LHCN-M2 (cell line): ENCODE results near the gene CST8. TPM values are rescaled to one million over a fixed set of nuclear protein-coding genes. Genes with fewer than 3 reads are reported as not detected.

Experiments
- DNase-seq: peaks from one replicate; pipeline ENCODE4 v3.0.0-alpha.2; 2012; ENCODE audit warnings: low read depth
- total RNA-seq: library from RNA; depleted of rRNA; stranded (reverse); fragments of >200 nt; gene quantifications from 2 replicates; pipeline ENCODE4 v1.2.3, GENCODE V29; 2014

Gene CST8
- total RNA-seq, 1 experiment from 2014 or later = not detected

- DNase-seq = no peak
Measured at GRCh38 chr20:23476015-23476754, 14.7 kb upstream of the CST8 start.

DNA sequence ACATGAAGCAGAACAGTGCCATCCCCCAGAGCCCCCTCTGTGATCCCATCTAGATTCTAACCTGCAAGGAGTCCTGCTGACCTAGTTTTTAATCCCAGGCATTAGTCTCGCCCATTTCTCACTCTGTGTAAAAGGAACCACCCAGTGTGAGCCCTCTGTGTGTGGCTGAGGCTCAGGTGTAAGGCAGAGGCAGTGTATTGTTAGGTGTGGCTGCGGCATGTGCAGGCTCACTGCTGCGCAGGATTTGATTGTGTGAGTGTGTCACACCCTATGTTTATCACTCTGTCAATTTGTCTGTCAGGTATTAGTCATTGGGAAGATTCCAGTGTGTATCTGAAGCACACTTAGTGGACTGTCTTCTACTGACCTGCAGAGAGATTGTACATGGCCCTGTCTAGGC, 13.7 kb upstream of the CST8 start:
- DNase-seq = no peak

- DNase-seq = no peak
Measured at GRCh38 chr20:23479043-23479442, 11.9 kb upstream of the CST8 start.

GRCh38 chr20:23482138-23482537, 8.8 kb upstream of the CST8 start:
- no peak for DNase-seq

DNA sequence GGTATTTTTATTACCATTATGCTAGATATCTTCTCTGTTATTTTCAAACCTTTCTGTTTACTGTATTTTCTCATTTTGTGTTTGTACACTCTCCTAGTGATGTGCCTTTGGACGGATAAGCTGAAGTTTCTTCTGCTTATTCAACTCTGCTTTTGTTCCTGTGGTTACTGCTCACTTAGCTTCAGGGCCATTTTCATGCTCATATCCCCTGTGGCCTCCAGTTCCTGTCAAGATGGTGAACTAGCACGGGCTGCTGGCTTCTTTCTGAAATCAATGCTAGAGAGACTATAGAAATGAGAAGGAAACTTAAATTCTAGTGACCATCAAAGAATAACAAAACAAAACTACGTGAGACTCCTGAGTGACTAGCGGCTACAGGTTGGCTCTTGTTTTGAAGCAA, 6.8 kb upstream of the CST8 start:
- DNase-seq = no peak

DNA sequence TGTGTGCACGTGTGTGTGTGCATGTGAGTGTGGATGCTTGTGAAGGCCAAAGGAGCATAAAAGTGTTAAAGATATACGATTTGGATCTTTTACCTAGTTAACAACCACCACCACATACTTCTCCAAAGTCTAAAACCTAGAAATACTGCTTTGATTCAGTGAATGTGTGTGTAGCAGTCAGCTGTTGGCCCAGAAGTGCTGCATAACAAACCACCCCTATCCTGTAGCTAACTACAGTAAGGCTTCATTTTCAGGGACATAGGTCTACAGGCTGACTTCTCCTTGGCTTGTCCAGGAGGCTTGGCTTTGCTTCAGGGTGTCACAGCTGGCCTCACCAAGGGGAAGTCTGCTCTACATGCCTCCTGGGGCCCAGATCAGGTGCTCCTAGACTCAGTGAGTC, 2.4 kb upstream of the CST8 start:
- no peak for DNase-seq

GRCh38 chr20:23488996-23489395, 1.9 kb upstream of the CST8 start:
- DNase-seq = no peak

DNA sequence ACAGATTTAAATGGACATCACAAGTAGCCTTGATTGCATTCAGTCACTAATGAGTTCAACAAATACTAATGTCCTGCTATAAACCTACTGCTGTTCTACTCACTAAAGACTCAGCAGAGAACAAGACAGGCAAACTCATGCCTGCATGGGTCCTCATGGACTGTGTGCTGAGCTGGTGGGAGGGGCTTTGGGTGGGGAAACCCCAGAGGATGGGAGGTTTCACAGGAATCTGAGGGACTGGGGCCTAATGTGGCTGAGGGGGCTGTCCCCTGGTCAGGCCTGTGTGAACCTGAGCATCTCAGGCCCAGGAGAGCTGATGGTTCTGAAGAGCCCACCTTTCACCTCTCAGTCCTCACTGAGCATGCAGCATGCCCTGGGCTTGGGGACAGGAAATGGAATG, 1.4 kb downstream of the CST8 start:
- DNase-seq = no peak

DNA sequence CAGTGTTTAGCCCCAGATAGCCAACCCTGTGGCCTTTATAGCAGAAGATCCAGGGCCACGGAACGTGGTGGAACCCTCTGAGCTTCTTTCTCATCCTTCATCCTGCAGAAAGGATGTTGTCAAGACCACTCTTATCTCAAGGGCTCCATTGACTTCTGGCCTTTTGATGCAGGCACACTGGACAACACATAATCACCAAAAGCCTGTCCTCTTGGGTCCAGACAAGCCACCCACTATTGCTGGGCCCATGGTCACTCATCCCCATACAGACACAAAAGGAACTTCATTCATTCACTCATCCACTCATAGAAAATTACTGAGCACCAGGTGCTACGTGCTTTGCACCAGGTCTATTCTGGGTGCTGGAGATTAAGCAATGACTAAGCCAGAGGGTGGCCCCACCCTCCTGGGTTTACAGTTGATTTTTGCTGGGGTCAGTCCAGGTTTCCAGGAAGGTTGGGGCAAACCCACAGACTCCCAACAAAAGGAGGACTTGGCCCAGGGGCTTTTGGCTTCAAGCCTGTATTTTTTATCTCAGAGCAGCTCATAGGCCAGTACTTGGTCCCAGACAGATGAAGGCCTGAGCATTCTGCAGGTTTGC, 2.4 kb downstream of the CST8 start:
- DNase-seq = no peak

- no peak for DNase-seq
Measured at GRCh38 chr20:23497536-23497935, 6.6 kb downstream of the CST8 start.

DNA sequence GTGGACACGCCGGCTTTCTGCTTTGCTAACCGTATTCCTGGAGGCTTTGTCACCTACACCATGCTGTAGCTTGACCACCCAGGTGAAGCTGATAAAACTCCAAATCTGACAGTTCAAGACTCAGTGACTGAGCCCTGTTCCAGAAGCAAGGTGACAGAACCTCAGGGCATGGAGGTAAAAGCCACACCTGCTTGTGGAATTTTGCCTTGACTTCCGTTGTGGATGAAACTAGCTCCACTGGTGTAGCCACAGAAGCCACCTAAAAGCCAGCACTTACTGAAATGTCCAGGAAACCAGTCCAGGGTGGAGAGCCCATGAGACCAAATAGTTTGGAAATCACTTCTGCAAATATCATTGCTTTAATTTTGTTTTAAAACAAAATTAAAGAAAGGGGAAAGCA, 11.0 kb downstream of the CST8 start:
- DNase-seq = no peak

DNA sequence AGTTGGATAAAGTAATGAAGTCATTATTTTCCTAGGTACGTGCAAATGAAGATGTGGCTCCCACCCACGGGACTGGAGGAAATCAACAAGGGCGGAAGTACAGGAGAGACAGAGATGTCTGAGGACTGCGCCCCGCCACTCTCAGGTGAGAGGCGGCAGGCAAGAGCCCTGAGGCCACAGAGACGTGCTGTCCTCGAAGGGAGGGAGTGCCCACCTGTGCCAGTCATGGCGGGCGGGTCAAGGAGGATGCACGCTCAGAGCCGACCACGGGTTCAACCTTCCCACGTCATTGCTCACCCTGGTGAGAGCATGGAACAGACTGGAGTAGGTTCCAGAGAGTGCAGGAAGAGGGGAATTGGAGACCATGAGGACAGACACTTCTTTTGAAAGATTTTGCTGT, 12.7 kb downstream of the CST8 start:
- no peak for DNase-seq

- DNase-seq = no peak
Measured at GRCh38 chr20:23507346-23507745, 16.4 kb downstream of the CST8 start.

- no peak for DNase-seq
Measured at GRCh38 chr20:23508449-23509229, 17.7 kb downstream of the CST8 start.

GRCh38 chr20:23509247-23509913, 18.5 kb downstream of the CST8 start:
- no peak for DNase-seq

DNA sequence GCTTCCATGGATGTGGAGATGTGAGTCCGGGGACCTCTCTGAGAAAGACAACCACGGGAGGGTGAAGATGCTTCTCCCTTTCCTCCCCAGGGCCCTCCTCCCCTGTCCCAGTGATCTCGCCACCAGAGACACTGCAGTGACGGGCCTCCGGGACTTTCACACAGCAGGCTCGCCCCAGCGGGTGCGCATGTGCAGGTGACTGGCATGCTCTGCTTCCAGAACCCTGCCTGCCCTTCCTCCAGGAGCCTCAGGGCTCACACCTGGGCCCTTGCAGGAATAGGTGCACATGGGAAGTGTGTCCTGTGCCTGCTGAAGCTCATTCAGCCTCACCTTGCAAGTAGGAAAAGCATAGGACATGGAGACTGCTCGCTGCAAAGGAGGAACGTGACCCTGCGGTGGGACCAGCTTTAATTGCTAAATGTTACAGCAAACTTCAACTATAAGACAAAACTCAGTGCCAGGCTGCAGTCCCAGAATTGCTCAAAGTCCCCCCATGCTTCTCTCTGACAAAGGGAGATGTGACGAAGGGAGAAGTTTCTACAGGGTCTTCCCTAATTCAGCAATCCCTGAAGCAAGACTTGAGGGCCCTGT, 19.2 kb downstream of the CST8 start:
- DNase-seq = no peak

DNA sequence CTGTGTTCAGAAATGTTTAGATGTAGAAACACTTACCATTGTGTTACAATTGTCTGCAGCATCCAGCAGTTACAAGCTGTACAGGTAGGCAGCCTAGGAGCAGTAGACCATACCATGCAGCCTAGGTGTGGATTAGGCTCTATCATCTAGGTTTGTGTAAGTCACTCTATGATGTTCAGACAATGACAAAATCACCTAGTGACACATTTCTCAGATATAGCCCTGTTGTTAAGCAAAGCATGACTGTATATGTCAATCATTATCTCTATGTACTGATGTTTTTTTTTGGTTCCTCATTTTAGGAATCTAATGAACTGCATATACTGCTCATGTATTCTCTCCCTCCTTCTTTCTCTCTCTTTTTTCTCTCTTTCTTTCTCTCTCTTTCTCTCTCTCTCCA, 22.2 kb downstream of the CST8 start:
- no peak for DNase-seq

DNA sequence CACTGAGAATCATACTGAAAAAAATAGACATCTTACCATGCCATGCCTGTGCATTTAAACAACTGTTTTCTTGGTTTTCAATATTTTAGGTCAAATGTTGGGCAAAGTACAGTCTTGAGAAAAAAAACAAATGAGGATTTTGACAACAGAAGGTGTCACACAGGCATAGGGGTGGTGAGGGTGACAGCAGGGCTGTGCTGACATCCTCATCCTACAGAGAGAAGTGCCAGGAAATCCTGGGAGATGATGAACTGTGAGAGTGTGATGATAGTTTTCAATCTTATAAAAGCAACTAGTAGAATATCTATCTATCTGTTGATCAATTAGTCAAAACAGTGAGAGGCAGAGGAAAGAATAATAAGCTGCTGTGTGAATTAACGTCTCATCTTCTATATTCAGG, 23.9 kb downstream of the CST8 start:
- DNase-seq = no peak

DNA sequence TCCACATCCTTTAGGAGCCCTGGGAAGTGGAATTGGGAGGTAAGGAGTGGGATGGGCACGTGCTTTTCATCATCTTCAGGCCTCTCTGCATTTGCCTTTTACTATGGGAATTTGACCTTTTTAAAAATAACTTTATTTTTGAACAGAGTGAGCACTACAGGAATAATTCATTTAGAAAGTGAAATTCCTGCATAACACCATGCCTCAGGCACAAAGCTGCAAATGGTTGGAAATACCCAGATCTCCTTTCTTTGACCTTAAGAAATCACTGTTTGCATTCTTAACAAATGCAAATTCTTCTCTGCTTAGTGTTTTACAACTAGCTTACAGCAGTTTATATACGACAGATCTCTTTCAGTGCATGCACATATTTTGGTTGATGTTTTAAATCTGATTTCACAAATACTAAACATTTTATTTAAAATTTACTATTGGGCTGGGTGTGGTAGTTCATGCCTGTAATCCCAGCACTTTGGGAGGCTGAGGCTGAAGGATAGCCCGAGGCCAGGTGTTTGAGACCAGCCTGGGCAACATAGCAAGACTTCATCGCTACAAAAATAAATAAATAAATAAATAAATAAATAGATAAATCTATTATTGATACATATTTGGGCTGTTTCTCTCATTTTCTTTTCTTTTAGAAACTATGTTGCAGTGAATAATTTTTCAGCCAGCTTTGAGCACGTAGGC, 24.5 kb downstream of the CST8 start:
- DNase-seq = no peak

DNA sequence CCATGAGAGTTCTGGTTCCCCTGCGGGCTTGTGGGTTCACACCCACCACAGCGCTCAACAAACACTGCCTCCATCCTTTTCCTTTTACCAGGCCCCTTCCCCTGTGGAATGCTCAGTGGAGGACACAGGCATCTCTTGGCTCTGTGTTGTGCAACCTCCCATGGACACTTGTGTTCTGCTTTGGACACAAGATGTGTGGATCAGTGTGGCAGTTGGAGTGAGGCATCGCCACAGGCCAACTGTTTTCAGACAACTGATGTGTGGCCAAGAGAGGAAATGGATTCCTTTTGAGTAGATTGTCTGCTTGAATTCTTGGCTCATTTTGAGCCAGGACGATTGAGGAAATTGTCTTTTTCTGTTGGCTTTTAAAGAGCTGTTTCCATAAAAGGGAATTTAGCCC, 26.8 kb downstream of the CST8 start:
- no peak for DNase-seq

GRCh38 chr20:23519556-23519955, 28.6 kb downstream of the CST8 start:
- DNase-seq = no peak
